SK-N-MC (cell line): Measurements from ENCODE around the gene DSP.

ENCODE experiments used
- DNase-seq: peaks from one replicate; pipeline ENCODE4 v3.0.0-alpha.2; 2011; ENCODE audit warnings: low read depth, low spot score
- H3K27ac ChIP-seq: fragments of 200-600 bp; sonication (generic); 2 replicates; pipeline ENCODE4 v1.5.1; 2016; ENCODE audit warnings: mixed run types
- H3K36me3 ChIP-seq: fragments of 200-600 bp; sonication (generic); 2 replicates; pipeline ENCODE4 v1.6.1; 2017; ENCODE audit warnings: antibody characterized with exemption, low read length, mixed read lengths; ENCODE audit not compliant: insufficient read depth
- H3K4me3 ChIP-seq: fragments of 200-600 bp; sonication (generic); 2 replicates; pipeline ENCODE4 v1.5.1; 2016
- H3K9ac ChIP-seq: fragments of 200-600 bp; sonication (generic); 2 replicates; pipeline ENCODE4 v1.8.0; 2017; ENCODE audit warnings: mixed run types, mixed read lengths; ENCODE audit not compliant: insufficient read length
- H3K9me3 ChIP-seq: fragments of 200-600 bp; sonication (generic); 2 replicates; pipeline ENCODE4 v1.6.1; 2017; ENCODE audit warnings: low read depth, mild to moderate bottlenecking, antibody characterized with exemption, low read length, moderate library complexity, mixed read lengths
- EZH2 ChIP-seq: fragments of 200-600 bp; sonication (generic); IDR thresholded peaks from one replicate; pipeline ENCODE4 v1.6.1; 2017; ENCODE audit warnings: antibody characterized with exemption
- FOXP2 ChIP-seq: optimal IDR thresholded peaks from 2 replicates; pipeline ENCODE3; 2011; ENCODE audit warnings: mild to moderate bottlenecking, moderate library complexity; ENCODE audit not compliant: insufficient read depth; ENCODE audit errors: extremely low read length, control extremely low read depth
- POLR2AphosphoS5 ChIP-seq: IDR thresholded peaks from 2 replicates; pipeline ENCODE4 v1.6.1; 2012; ENCODE audit warnings: mild to moderate bottlenecking, low read depth, low read length, borderline replicate concordance

Gene DSP

DNA sequence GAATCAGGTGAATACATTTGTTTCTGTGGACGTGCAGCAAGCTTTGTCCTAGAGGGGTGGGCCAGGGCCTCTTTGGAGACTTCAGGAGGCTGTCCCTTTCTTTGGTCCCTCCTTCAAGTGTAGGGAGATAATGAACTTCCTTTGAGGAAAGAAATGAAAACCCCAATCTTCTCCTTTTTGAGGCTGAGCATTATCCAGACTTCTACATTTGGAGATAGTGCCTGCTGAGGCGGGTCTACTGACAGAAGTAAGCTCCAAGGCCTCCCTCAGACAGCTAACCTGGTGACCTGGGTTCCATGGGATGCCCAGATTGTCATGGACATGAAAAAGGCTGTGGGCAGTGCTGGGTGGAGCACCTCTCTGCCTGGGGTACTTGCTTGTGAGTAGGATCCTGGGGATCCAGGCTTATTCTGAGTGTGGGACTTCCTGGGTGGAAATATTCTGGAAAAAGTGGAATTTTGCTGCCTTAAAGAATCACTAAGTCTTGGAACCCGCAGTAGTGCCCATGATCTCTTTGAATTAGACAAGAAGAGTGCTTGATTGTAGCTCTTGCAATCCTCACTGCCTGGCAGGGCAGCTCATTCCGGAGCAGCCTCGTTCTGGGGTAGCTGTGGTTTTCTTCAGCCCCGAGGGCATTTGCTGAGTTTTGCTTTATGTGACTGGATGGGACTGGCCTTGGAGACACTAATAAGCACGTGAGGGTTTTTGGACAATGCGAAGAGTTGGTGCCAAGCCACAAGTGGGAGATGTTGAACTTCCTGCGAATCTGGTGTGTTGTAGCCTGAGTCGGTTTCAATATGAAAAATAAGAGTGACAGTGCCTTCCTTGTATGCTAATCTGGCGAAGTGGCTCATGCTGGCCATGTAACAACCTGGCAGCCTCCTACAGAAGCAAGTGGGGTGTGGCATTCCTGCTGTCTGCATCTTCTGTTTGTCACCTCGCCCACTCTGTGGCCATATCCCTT is 76.6 kb downstream of the DSP start:
- H3K4me3 ChIP-seq: peak overlapping the region; percentile 31
- no peak overlapping the region for H3K9ac ChIP-seq
- DNase-seq: peak; percentile 66
- TF ChIP-seq EZH2 (no peak), FOXP2 (no peak), POLR2AphosphoS5 (no peak)
- H3K27ac ChIP-seq: peak overlapping the region; percentile 7; the same call in 1 of the 2 replicates
- H3K9me3 ChIP-seq: no peaks in the 10 kb centered on the region
- H3K36me3 ChIP-seq: no peaks in the 10 kb centered on the region; the same call in 1 of the 2 replicates

DNA sequence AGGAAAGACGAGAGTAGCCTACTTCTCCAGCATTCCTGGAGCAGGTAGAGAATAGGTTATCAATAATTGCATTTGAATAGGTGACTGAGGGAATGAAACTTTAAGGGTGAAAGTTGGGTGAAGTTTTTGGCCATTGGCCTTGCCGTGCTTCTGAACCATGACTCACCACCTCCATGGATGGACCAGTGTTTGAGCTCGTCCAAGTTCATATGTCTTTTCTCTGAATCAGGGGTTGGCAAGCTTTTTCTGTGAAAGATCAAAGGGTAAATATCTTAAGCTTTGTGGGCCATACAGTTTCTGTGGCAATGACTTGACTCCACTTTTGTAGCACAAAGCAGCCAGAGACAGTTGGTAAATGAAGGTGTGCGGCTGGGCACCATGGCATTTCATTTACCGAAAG is 80.3 kb downstream of the DSP start:
- H3K36me3 ChIP-seq: no peaks in the 10 kb centered on the region
- no peak overlapping the region for H3K27ac ChIP-seq
- H3K4me3 ChIP-seq: no peak overlapping the region
- no peaks in the 10 kb centered on the region for H3K9me3 ChIP-seq
- no peak overlapping the region for H3K9ac ChIP-seq
- no peak for DNase-seq
- TF ChIP-seq POLR2AphosphoS5 (no peak), FOXP2 (no peak), EZH2 (no peak)

DNA sequence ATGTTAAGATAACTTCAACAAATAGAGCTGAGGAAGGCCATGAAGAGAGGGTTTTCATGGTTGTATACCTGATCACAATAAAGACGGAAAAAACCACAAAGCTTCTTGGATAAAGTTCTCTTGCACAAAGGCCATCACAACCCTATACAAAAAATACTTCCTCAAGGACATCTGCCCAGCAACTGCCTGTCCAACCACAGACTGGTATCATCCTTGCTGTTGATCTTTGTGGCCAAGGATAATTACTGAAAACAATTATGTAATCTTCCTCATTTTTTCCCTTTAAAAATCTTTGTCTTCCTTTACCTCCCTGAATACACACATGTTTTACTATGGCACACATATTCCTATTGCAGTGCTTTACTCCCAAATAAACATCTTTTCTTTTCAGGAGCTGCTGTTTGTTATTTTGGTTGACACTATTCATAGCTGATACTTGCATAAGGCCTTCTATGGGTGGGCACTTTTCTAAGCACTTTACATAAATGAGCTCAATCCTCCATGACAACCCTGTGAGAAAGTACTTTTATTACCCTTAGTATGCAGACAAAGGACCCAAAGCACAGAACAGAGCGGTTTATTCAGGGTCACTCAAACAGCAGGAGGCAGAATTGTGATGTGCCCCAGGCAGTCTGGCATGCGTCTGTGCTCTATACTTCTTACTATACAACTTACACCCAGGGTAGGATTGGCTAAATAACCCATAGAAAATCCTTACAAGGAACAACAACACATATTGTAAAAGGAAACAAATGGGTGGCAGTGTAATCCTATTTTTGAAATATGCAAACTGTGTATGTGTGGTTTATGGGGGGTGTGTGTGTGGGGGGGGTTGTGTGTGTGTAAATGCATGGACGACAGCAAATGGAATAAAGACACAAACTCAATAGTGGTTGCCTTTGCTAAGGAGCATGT is 83.6 kb downstream of the DSP start:
- TF ChIP-seq EZH2 (no peak), FOXP2 (no peak), POLR2AphosphoS5 (no peak)
- DNase-seq: peak; percentile 51
- Histone ChIP-seq H3K9me3 (no peaks in the 10 kb centered on the region), H3K4me3 (peak overlapping the region; percentile 36; the same call in 1 of the 2 replicates), H3K9ac (no peak overlapping the region), H3K27ac (peak overlapping the region; percentile 55), H3K36me3 (no peaks in the 10 kb centered on the region)

DNA sequence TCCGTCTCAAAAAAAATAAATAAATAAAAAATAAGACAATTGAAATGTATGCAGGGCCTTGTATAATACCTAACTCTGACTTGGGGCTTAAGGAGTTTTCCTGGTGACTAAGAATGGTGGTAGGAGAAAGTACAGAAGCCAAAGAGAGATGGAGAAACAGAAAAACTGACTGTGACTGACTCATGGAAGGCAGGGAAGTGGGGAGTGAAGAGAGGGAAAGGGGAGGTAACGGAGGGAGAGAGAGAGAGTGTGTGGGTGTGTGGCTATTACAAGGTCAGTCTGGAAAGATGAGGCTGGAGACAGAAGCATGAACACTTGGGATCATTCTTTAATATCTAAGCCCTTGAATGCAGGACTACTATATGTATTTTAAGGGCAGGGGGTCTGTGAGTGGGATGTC is 87.0 kb downstream of the DSP start:
- Histone ChIP-seq H3K36me3 (no peaks in the 10 kb centered on the region), H3K27ac (no peak overlapping the region), H3K9me3 (no peaks in the 10 kb centered on the region), H3K4me3 (no peak overlapping the region), H3K9ac (no peak overlapping the region)
- TF ChIP-seq POLR2AphosphoS5 (no peak), EZH2 (no peak), FOXP2 (no peak)
- no peak for DNase-seq

DNA sequence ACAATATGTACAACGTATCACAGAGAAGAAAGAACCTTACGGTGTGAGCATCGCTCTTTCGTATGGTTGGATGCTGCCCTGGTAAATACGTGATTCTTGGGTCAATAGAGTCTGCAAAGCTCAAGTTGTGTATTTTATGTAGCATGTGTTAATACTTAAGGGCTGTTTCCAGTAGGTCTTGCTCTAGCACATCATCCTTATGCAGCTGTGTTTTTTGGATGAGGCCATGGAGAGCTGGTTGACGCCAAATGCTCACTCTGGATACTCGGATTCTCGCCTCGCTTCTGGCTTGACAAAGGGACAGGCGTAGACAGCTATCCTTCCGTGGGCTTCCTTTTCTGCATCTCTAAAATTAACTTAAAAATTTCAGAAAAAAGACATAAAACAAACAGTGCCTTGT is 87.4 kb downstream of the DSP start:
- no peak for TF ChIP-seq POLR2AphosphoS5
- no peak for TF ChIP-seq FOXP2
- TF ChIP-seq EZH2: no peak
- Histone ChIP-seq H3K36me3 (no peaks in the 10 kb centered on the region), H3K27ac (no peak overlapping the region), H3K4me3 (no peak overlapping the region), H3K9ac (no peak overlapping the region), H3K9me3 (no peaks in the 10 kb centered on the region)
- no peak for DNase-seq

DNA sequence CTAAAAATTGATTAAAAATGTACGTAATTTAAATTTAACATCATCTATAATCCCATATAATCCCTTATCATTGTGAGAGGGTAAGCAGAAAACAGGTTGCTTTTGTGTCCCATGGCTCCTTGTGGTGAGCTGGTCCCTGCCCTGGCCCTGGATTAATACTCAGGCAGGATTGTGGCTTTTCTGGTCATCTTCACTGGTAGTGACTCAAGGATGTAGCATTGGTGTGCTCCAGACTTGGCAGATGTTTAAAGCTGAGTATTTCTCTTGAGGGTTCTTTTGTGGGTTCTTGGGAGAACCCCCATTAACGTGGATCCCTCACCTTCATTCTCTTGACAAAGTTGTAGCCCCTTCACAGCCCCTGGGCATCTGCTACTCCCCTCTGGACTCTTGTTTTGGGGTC is 87.8 kb downstream of the DSP start:
- Histone ChIP-seq H3K4me3 (no peak overlapping the region), H3K27ac (no peak overlapping the region), H3K9me3 (no peaks in the 10 kb centered on the region), H3K9ac (no peak overlapping the region), H3K36me3 (no peaks in the 10 kb centered on the region)
- no peak for DNase-seq
- no peak for TF ChIP-seq EZH2
- no peak for TF ChIP-seq FOXP2
- TF ChIP-seq POLR2AphosphoS5: no peak

DNA sequence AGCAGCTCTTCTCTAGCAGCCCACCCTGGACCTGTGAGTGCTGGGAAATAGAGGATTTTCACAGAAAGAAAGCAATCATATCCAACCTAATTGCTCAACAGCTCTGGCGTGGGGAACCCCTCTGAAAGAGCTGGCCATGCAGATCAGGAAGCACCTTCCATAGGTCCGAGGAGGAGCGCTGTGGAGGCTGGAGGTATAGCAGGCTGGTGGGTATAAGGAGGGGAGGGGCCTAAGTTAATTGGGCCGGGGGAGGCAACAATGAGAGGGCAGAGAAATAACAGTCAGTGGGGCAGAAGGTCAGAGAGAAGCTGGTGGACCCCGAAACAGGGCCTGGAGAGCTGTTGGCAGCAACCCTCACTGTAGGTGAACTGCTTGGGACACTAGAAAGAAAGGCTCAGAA is 89.3 kb downstream of the DSP start:
- H3K9me3 ChIP-seq: no peaks in the 10 kb centered on the region
- H3K4me3 ChIP-seq: no peak overlapping the region
- H3K9ac ChIP-seq: no peak overlapping the region
- H3K27ac ChIP-seq: no peak overlapping the region
- TF ChIP-seq EZH2 (no peak), POLR2AphosphoS5 (no peak), FOXP2 (no peak)
- DNase-seq: no peak
- no peaks in the 10 kb centered on the region for H3K36me3 ChIP-seq

DNA sequence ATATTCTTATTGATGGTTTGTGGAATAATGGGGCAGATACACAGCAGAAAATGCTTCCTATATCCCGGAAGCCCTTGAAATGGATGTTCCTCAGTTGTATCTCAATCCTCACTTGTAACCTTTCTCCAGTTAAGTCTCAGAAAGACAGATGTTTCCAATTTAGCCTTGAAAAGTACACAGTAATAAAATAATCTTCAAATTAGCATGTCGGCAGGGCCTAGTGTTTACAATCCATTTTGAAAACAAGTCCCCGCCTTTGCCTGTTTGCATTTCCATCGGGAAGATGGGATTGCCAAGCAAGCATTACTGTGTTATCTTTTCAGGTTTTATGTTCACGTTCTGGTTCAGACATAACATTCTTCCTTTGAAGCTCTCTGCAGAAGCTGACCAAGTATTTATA is 90.0 kb downstream of the DSP start:
- Histone ChIP-seq H3K36me3 (no peaks in the 10 kb centered on the region), H3K4me3 (no peak overlapping the region; the same call in 1 of the 2 replicates), H3K9ac (no peak overlapping the region), H3K27ac (no peak overlapping the region; the same call in 1 of the 2 replicates), H3K9me3 (no peaks in the 10 kb centered on the region)
- TF ChIP-seq FOXP2 (peak; percentile 97), POLR2AphosphoS5 (no peak), EZH2 (no peak)
- DNase-seq: peak; percentile 62
